Stimulated activated CD4-positive, alpha-beta T cell treated with anti-CD3 and anti-CD28 coated beads, Interleukin-15, amount 100 ng/mL, for 48 hours (primary cell): ENCODE measurements around the gene NAA35.
"Not testable (repeated sequence)": the region's sequence is repeated elsewhere in the genome, so short reads cannot be mapped to it uniquely, and the experiment has no call there.

Source experiments
- DNase-seq, 2 donors: peaks; one replicate each; pipeline ENCODE4 v3.0.0-alpha.2; 2020; ENCODE audit warnings: low read depth in 2 of 2

NAA35 gene

DNA sequence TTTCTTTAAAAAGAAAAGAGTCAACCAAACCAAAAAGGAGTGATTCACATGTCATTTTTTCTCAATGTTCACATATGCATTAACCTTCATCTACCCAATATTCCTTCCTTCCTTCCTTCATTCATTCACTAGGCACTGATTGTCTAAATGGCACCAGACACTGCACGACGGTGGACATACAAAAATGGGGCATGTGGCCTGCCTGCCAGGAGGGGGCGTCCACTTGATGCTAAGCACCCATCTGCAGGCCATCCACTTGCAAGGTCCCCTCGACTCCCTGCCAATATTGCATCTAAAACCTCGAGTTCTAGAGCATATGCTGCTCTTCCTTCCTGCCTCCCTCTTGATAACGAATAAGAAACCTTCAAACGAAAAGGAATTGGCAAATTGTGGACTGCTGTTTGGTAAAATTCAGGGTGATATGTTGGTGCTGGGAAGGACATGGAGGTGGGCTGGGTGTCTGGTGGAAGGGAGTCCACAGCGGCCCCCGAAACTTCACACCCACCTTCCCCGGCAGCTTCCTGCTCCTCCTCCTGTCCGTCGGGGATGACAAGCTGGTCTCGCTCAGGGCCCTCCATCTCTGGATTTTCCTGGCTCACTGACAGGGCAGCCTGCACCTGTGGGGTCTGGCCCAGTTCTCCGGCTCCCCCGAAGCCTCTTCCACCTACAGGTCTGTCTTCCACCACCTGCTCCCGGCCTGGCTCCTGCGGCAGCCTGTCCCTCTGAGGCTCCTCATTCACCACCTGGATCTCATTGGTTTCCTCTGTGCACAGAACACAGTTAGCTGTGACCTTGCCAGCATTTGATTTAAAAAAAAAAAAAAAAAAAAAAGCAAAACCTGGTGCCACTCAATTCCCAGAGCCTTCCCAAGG is 94.2 kb downstream of the NAA35 start:
- DNase-seq = no peak

DNA sequence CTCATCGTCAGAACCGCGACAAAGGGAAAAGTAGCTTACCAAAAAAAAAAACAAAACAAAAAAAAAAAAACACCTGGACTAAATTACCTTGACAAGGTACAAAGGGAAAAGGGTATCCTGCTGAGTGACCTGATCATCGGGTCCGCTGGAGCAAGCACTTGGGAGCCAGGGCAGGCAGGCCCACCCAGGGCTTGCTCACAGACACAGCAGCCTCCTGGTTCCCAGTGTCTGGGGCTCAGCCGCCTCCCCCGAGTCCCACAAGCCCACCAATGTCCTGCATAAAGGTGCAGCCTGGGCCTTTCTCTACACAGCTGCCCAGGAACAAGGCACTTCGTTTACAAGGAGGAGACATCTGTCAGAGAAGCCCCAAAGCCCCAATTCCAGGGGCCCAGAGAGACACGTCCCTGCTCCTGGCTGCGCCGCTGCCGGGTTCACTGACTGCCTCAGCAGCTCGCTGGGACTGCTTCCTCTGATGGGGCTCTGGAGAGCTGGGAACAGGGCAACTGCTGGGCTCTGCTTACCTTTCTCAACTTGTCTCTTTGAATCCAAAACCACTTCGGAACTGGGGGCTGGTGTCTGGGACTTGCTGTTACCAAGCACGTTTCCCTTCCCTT is 95.0 kb downstream of the NAA35 start:
- DNase-seq = no peak

DNA sequence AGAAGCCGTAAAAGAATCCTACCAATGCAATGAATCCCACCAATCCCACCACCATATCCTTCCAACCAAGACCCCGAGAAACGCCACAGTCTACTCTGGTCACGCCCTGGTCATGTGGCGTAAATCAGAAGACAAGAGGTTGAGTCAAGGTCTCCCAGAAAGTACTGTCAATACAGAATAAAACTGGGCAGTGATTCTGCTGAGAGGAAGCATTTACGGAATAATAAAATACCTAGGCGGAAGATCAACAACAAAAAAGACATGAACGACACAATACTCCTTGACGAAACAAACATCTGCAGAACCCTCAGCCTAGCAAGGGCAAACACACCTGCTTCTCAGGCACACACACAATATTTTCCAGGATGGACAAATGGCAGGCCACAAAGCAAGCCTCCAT is 95.6 kb downstream of the NAA35 start:
- DNase-seq = no peak

GRCh38 chr9:86039991-86040860 is 99.3 kb downstream of the NAA35 start:
- no peak for DNase-seq

DNA sequence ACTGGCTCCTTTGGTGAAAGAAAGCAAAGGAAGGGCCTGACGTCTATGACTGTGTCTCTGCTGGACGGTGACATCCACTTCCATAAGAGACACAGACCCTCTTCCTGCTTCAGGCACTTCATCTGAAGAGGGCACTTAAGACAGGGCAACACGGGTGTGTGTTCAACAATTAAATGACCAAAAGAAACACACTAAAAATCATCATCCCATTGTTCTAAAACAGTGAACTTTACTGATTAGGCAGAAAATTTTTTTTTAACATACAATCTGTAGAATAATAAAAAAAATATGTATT is 99.9 kb downstream of the NAA35 start:
- no peak for DNase-seq

DNA sequence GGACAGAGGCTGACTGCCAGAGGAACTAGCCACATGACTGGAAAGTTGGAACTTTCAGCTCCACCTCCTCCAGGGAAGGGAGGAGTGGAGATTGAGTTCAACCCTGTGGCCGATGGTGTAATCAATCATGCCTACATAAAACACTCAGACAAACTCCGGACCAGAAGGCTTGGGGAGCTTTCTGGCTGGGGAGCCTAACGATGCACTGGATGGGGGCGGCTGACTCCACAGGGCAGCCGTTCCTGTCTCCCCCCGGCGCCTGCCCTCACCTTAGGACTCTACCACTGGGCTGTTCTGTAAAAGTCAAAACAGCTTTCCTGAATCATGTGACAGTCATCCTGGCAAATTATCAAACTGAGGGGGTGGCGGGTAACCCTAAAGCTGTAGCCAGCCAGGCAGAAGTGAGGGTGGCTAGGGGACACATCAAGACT is 100.4 kb downstream of the NAA35 start:
- no peak for DNase-seq

DNA sequence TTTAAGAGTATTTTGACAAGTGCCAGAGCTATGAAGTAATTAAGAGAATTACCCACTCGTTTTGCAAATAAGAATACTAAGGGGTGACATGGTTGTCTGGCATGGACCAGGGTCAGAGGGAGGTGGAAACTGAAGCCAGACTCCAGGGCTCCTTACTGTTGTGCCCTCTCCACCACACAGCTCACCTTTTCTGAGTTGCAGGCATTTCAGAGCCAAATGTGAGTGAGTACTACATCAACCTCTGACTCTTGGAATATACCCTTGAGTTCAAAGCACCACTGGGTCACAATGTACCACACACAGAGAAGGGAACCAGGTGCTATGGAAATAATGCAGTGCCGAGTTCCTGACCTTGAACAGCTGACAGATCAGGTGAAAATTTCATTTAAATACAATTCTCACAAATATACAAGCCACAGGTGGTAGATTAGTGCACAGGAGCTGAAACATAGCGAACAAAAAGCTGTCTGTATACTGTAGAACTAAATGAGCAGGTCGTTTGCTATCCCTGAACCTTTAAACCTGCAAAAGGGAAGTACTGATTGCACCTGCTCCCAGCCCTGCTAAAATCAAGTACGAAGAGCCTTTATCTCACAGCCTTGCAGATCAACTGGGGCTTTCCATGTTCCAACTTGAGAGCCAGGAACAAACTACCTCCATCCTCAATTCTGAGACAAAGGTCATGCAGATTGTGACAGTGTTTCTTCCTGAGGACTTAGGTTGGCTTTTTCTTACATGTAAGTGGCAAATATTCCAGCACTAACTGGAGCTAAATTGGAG is 101.4 kb downstream of the NAA35 start:
- DNase-seq = no peak

GRCh38 chr9:86043586-86043985 is 102.6 kb downstream of the NAA35 start:
- no peak for DNase-seq

GRCh38 chr9:86043999-86044398 is 103.1 kb downstream of the NAA35 start:
- no peak for DNase-seq

DNA sequence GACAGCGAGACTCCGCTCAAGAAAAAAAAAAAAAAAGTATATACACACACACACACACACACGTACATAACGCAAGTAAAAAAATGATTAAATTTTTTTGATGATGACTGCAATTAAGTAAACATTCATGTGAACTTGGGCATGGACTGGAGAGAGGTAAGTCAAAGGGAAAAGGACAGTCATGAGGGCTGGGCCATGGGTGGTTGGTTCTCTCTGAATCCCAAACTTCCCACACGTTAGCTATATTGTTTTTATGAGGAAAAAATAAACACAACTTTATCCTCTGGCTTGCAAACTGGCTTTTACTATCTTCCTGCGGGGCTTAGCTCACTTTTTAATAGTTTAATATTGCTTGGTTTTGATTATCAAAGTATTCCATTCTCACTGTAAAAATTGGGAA is 104.7 kb downstream of the NAA35 start:
- DNase-seq = no peak

- no peak for DNase-seq
These were observed 105.2 kb downstream of the NAA35 start for GRCh38 chr9:86046071-86046636.

- no peak for DNase-seq
These were observed 106.0 kb downstream of the NAA35 start for GRCh38 chr9:86046930-86047341.

DNA sequence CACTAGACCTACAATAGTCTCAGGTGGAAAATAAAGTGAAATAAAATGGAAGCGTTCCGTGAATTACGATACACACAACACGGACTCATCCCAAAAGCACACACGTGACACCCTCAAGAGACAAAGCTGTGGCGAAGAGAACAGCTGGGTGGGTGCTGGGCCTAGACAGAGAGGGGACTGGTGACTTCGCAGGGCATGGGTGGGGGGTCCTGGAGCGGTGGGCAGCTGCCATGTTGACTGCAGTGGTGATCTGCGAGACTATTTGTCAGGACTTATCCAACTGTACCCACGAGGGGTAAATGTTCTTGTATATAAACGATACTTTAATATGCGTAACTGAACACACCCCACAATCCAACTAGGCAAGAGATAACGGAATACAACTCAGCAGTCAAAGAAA is 106.4 kb downstream of the NAA35 start:
- no peak for DNase-seq

- not testable (repeated sequence) for DNase-seq
These were observed 107.2 kb downstream of the NAA35 start for GRCh38 chr9:86048018-86048742.

DNA sequence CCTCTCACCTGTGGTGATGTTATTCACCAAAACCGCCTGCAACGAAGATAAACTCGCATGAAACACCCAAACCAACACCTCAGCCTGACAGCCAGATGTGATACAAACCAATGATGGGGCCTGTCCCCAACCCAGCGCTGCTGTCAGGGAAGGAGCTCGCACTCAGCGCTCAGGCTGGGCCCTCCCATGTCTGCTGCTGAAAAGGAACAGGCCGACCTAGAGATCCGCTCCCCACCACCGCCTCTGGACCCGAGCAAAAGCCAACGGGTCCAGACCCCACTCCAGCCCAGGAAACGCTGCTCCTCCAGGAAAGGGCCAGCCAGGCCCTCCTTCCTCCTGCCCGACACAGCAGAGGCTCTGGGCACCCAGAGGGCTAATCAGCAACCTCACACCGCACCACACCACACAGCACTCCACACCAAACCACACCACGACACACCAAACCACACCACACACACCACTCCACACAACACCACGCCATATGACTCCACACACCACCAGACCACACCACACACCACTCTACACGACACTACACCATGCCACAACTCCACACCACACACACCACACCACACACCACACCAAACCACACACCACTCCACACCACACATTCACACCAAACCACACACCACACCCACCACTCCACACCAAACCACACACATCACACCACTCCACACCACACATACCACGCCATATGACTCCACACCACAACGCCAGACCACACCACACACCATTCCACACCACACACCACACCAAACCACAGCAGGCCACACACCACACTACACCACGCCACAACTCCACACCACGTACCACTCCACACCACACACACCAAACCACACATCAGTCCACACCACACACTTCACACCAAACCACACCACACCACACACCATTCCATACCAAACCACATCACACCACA is 111.9 kb downstream of the NAA35 start:
- DNase-seq = no peak

- DNase-seq = no peak
These were observed 113.7 kb downstream of the NAA35 start for GRCh38 chr9:86054695-86055094.

DNA sequence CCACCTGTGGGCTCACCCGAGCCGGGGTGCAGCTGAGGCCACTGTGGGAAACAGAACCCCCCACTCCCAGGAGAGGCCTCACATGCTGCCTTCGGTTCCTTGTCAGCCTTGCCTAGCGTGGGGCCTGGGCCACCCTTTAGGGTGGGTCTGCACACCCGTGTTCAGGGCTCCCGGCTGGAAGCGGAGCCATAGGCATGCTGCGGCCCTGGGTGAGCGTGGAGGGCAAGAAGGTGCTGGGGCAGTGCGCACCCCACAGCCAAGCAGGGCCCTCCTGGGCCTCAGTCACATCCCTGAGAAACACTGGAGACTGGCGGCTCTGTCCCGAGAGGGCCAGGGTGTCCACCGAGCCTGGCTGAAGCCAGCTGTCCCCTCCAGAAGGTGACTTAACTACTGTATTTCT is 116.5 kb downstream of the NAA35 start:
- no peak for DNase-seq

GRCh38 chr9:86061972-86062739 is 121.2 kb downstream of the NAA35 start:
- no peak for DNase-seq
